ENCODE measurements around the gene CDC45.

CDC45 gene

GRCh38 chr22:19526702-19527111 lies 47.0 kb downstream of the CDC45 start:
- no peak overlapping the region for H2BK12ac ChIP-seq (ENCODE audit: low read length in 2 of 2)

GRCh38 chr22:19527321-19527721 lies 47.6 kb downstream of the CDC45 start:
- Histone ChIP-seq H3K9me3 (ENCODE audit: control insufficient read depth, low read length) (no peaks in the 10 kb centered on the region), H3K79me1 (replicated peaks; ENCODE audit: low read length, poor library complexity, severe bottlenecking) (no peaks in the 10 kb centered on the region), H3K27me3 (ENCODE audit: control insufficient read depth in 1 of 2, insufficient read depth in 1 of 2, low read length in 2 of 2) (peaks cover 47% of the 10 kb centered on the region in 2 experiments), H3K4me3 (ENCODE audit: insufficient read depth in 1 of 2, low read depth in 1 of 2, low read length in 2 of 2) (no peak overlapping the region), H2BK5ac (ENCODE audit: low read depth, low read length, poor library complexity, severe bottlenecking) (no peak overlapping the region), H3K36me3 (ENCODE audit: control insufficient read depth in 1 of 2, insufficient read depth in 2 of 2, low read depth in 1 of 2, low read length in 2 of 2) (no peaks in the 10 kb centered on the region), H3K4ac (ENCODE audit: low read depth in 1 of 2, low read length in 2 of 2) (no peak overlapping the region), H3K23ac (ENCODE audit: low read length in 2 of 2) (no peak overlapping the region), H2BK120ac (ENCODE audit: low read depth, low read length) (no peak overlapping the region), H3K4me2 (ENCODE audit: low read length, poor library complexity, severe bottlenecking) (no peak overlapping the region), H2AK5ac (ENCODE audit: low read length, severe bottlenecking) (no peak overlapping the region), H4K91ac (ENCODE audit: low read length) (no peak overlapping the region), H3K18ac (ENCODE audit: low read depth in 1 of 2, low read length in 2 of 2) (no peak overlapping the region), H3K14ac (ENCODE audit: low read length in 2 of 2) (no peak overlapping the region), H2AFZ (ENCODE audit: low read depth, low read length) (no peak overlapping the region), H3K9ac (ENCODE audit: low read length) (no peak overlapping the region), H3K27ac (ENCODE audit: low read length, poor library complexity, severe bottlenecking) (no peak overlapping the region), H4K8ac (ENCODE audit: low read length) (no peak overlapping the region), H2BK15ac (ENCODE audit: low read depth, poor library complexity, severe bottlenecking) (no peak overlapping the region), H3K4me1 (ENCODE audit: control insufficient read depth, insufficient read depth, low read depth, low read length) (peaks cover 21% of the 10 kb centered on the region), H2BK12ac (ENCODE audit: low read length in 2 of 2) (no peak overlapping the region)
- 79% methylated on average over 5 of the region's 5 CpGs for WGBS
- DNase-seq, result peak; percentile 1

More at GRCh38 chr22:19526702-19527111, 47.0 kb downstream of the CDC45 start:
- Histone ChIP-seq H4K8ac (ENCODE audit: low read length) (no peak overlapping the region), H3K27me3 (ENCODE audit: control insufficient read depth in 1 of 2, insufficient read depth in 1 of 2, low read length in 2 of 2) (peaks cover 49 to 52% of the 10 kb centered on the region in 2 experiments), H3K4me3 (ENCODE audit: insufficient read depth in 1 of 2, low read depth in 1 of 2, low read length in 2 of 2) (no peak overlapping the region), H3K9ac (ENCODE audit: low read length) (no peak overlapping the region), H3K27ac (ENCODE audit: low read length, poor library complexity, severe bottlenecking) (no peak overlapping the region), H2BK120ac (ENCODE audit: low read depth, low read length) (no peak overlapping the region), H2BK15ac (ENCODE audit: low read depth, poor library complexity, severe bottlenecking) (no peak overlapping the region), H3K23ac (ENCODE audit: low read length in 2 of 2) (no peak overlapping the region), H3K9me3 (ENCODE audit: control insufficient read depth, low read length) (no peaks in the 10 kb centered on the region), H2AK5ac (ENCODE audit: low read length, severe bottlenecking) (no peak overlapping the region), H3K4ac (ENCODE audit: low read depth in 1 of 2, low read length in 2 of 2) (no peak overlapping the region), H2BK5ac (ENCODE audit: low read depth, low read length, poor library complexity, severe bottlenecking) (no peak overlapping the region), H4K91ac (ENCODE audit: low read length) (no peak overlapping the region), H3K36me3 (ENCODE audit: control insufficient read depth in 1 of 2, insufficient read depth in 2 of 2, low read depth in 1 of 2, low read length in 2 of 2) (no peaks in the 10 kb centered on the region), H3K4me2 (ENCODE audit: low read length, poor library complexity, severe bottlenecking) (no peak overlapping the region), H3K4me1 (ENCODE audit: control insufficient read depth, insufficient read depth, low read depth, low read length) (peaks cover 21% of the 10 kb centered on the region), H3K18ac (ENCODE audit: low read depth in 1 of 2, low read length in 2 of 2) (no peak overlapping the region), H3K79me1 (replicated peaks; ENCODE audit: low read length, poor library complexity, severe bottlenecking) (no peaks in the 10 kb centered on the region), H3K14ac (ENCODE audit: low read length in 2 of 2) (no peak overlapping the region), H2AFZ (ENCODE audit: low read depth, low read length) (no peak overlapping the region)
- 79% methylated on average over 7 of the region's 7 CpGs for WGBS
- DNase-seq, result no peak

- H3K79me1 ChIP-seq (replicated peaks; ENCODE audit: low read length, poor library complexity, severe bottlenecking), result no peaks in the 10 kb centered on the region
- DNase-seq, result peak; percentile 2
- no peak overlapping the region for H2AK5ac ChIP-seq (ENCODE audit: low read length, severe bottlenecking)
- no peak overlapping the region for H2BK120ac ChIP-seq (ENCODE audit: low read depth, low read length)
- no peak overlapping the region for H3K4ac ChIP-seq (ENCODE audit: low read depth in 1 of 2, low read length in 2 of 2)
- H3K36me3 ChIP-seq (ENCODE audit: control insufficient read depth in 1 of 2, insufficient read depth in 2 of 2, low read depth in 1 of 2, low read length in 2 of 2), result no peaks in the 10 kb centered on the region
- 79% methylated on average over 16 of the region's 17 CpGs for WGBS
- H3K4me1 ChIP-seq (ENCODE audit: control insufficient read depth, insufficient read depth, low read depth, low read length), result peaks cover 21% of the 10 kb centered on the region
- H3K27ac ChIP-seq (ENCODE audit: low read length, poor library complexity, severe bottlenecking), result no peak overlapping the region
- H3K9me3 ChIP-seq (ENCODE audit: control insufficient read depth, low read length), result no peaks in the 10 kb centered on the region
- H3K18ac ChIP-seq (ENCODE audit: low read depth in 1 of 2, low read length in 2 of 2), result no peak overlapping the region
- peak overlapping the region in 1 of 2 experiments; percentile 32 for H3K23ac ChIP-seq (ENCODE audit: low read length in 2 of 2)
- H3K4me3 ChIP-seq (ENCODE audit: insufficient read depth in 1 of 2, low read depth in 1 of 2, low read length in 2 of 2), result no peak overlapping the region
- H4K8ac ChIP-seq (ENCODE audit: low read length), result no peak overlapping the region
- no peak overlapping the region for H4K91ac ChIP-seq (ENCODE audit: low read length)
- H2BK5ac ChIP-seq (ENCODE audit: low read depth, low read length, poor library complexity, severe bottlenecking), result no peak overlapping the region
- no peak overlapping the region for H3K4me2 ChIP-seq (ENCODE audit: low read length, poor library complexity, severe bottlenecking)
- H2BK12ac ChIP-seq (ENCODE audit: low read length in 2 of 2), result no peak overlapping the region
- H3K9ac ChIP-seq (ENCODE audit: low read length), result no peak overlapping the region
- H3K27me3 ChIP-seq (ENCODE audit: control insufficient read depth in 1 of 2, insufficient read depth in 1 of 2, low read length in 2 of 2), result peaks cover 41% of the 10 kb centered on the region in 2 experiments
- no peak overlapping the region for H3K14ac ChIP-seq (ENCODE audit: low read length in 2 of 2)
- no peak overlapping the region for H2BK15ac ChIP-seq (ENCODE audit: low read depth, poor library complexity, severe bottlenecking)
- no peak overlapping the region for H2AFZ ChIP-seq (ENCODE audit: low read depth, low read length)
These were observed 48.2 kb downstream of the CDC45 start for GRCh38 chr22:19527861-19528417.

- WGBS, result 97% methylated on average over 2 of the region's 4 CpGs
These were observed 50.1 kb downstream of the CDC45 start for GRCh38 chr22:19529811-19530210.

More at GRCh38 chr22:19529811-19530210, 50.1 kb downstream of the CDC45 start:
- Histone ChIP-seq H3K14ac (ENCODE audit: low read length in 2 of 2) (no peak overlapping the region), H3K4me1 (ENCODE audit: control insufficient read depth, insufficient read depth, low read depth, low read length) (peaks cover 4% of the 10 kb centered on the region), H3K27ac (ENCODE audit: low read length, poor library complexity, severe bottlenecking) (no peak overlapping the region), H3K23ac (ENCODE audit: low read length in 2 of 2) (no peak overlapping the region), H3K9me3 (ENCODE audit: control insufficient read depth, low read length) (no peaks in the 10 kb centered on the region), H2AFZ (ENCODE audit: low read depth, low read length) (no peak overlapping the region), H3K36me3 (ENCODE audit: control insufficient read depth in 1 of 2, insufficient read depth in 2 of 2, low read depth in 1 of 2, low read length in 2 of 2) (no peaks in the 10 kb centered on the region), H3K4me3 (ENCODE audit: insufficient read depth in 1 of 2, low read depth in 1 of 2, low read length in 2 of 2) (no peak overlapping the region), H3K18ac (ENCODE audit: low read depth in 1 of 2, low read length in 2 of 2) (no peak overlapping the region), H3K27me3 (ENCODE audit: control insufficient read depth in 1 of 2, insufficient read depth in 1 of 2, low read length in 2 of 2) (peaks cover 22 to 27% of the 10 kb centered on the region in 2 experiments), H3K79me1 (replicated peaks; ENCODE audit: low read length, poor library complexity, severe bottlenecking) (no peaks in the 10 kb centered on the region), H3K4me2 (ENCODE audit: low read length, poor library complexity, severe bottlenecking) (no peak overlapping the region), H4K91ac (ENCODE audit: low read length) (no peak overlapping the region), H3K9ac (ENCODE audit: low read length) (no peak overlapping the region), H2BK15ac (ENCODE audit: low read depth, poor library complexity, severe bottlenecking) (no peak overlapping the region), H3K4ac (ENCODE audit: low read depth in 1 of 2, low read length in 2 of 2) (no peak overlapping the region), H4K8ac (ENCODE audit: low read length) (no peak overlapping the region), H2AK5ac (ENCODE audit: low read length, severe bottlenecking) (no peak overlapping the region), H2BK5ac (ENCODE audit: low read depth, low read length, poor library complexity, severe bottlenecking) (no peak overlapping the region), H2BK12ac (ENCODE audit: low read length in 2 of 2) (no peak overlapping the region), H2BK120ac (ENCODE audit: low read depth, low read length) (no peak overlapping the region)
- no peak for DNase-seq
